LoVo (cell line): ENCODE data around the gene GFPT2.

ENCODE experiments used
- DNase-seq: peaks from one replicate; pipeline ENCODE4 v3.0.0-alpha.2; 2016; ENCODE audit warnings: low spot score

GFPT2 gene

DNA sequence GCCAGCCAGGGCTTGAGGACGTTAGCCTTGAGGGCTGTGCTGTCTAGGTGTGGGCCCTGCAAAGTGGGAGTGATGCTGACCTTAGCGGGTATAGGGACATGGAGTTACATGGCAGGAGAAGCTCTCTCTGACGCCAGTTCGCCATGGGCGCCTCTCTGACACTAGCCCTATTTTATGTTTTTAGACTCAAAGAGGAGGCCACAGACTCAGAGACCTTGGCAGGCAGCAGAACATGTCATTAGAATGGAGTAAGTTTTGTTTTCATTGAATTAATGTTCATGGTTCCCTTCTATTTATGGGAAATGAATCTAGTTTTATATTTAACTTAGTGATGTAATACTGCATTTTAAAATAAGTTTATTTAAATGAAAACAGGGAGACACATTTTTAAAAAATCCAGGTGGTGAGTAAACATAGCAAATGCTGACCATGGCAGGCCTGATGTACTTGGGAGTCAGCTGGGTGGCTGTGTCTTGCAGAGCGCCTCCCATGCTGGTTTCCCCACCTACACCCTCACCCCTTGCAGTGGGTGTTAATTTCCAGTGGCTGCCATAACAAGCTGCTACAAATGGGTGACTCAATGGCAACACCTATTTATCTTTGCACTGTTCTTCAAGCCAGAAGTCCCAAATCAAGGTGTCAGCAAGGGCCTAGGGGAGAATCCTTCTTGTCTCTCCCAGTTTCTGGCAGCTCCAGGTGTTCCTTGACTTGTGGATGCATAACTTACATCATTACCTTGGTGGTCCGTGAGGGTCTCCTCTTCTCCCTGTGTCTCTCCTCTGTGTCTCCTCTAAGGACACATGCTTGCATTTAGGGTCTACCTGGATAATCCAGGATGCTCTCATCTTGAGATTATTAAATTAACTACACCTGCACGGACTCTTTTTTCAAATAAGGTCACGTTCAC lies 25.6 kb upstream of the GFPT2 start:
- DNase-seq = no peak

DNA sequence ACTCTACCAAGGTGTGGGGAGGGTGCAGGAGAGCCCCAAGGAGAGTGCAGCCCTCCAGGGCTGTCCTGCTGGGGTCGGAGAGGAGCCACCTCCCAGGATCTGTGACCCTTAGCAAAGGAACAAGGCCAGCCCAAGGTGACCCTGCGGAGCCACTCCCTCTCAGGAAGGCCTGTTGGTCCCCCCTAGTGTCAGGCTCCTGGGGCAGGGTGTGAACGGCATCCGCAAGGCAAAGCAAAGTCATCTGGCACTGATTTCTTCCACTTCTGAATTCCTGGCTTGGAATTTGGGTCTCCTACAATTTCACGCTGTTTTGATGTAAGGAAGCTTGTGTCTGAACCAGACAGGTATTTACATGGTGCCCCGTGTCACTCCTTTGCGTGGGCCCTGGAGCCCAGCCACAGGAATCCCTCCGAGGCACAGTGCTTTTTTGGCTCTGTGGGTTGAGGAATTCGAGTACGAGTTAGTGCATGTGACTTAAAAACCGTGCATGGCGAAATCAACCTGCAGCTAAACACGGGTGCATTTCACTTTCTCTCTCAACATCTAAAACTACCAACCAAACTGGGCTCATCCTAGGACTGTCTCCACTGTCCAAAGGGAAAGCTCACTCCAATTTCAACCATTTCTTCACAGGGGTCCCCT lies 24.5 kb upstream of the GFPT2 start:
- DNase-seq = no peak

DNA sequence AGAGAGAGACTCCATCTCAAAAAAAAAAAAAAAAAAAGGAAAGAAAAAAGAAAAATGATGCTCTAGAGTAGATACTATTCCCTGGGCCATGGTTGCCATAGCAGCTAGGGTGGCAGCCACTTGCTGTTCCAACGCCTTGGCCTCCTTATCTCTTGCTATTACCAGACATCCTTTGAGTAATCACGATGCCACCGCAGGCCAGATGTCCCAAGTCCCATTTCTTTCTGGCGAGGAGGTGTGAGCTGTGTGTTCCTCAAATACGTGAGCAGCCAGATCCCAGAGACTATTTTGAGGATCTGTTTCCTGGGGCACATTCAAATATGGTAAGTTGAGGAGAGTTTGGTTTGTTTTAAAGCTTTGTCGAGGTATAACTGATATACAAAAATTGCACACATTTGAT lies 23.4 kb upstream of the GFPT2 start:
- DNase-seq = no peak

DNA sequence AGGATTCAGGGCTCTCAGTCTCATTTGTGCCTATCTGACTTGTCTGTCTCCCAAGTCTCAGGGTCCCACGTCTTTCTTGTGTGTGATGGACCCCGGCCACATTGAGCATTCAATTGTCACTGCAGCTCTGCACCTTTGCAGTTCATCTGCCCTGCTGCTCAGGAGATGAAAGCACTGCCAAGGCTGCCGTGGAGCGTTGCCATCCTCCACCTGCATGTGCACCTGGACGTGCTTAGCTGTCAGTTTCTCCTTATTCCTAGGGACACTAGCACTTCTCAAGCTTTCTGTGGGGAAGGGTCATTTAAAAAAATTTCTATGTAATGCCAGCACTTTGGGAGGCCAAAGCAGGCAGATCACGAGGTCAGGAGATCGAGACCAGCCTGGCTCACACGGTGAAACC lies 22.8 kb upstream of the GFPT2 start:
- DNase-seq = no peak

DNA sequence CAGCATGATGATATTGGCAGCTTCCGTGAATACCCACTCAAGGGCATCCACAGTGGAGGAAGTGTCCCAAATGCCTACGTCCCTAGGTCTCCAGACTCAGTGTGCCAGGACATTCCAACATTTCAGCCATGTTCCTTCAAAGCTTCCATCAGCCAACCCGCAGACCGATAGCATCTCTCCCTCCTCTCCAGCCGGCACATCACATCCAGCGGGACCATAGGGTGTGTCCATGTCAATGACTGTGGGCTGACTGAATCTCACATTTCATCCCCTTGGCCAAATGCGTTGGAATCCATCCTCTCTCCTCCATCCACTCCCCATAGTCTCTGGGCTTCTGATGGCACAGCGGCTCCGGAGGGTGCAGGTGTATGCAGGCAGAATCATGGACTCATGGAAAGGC lies 22.2 kb upstream of the GFPT2 start:
- no peak for DNase-seq

DNA sequence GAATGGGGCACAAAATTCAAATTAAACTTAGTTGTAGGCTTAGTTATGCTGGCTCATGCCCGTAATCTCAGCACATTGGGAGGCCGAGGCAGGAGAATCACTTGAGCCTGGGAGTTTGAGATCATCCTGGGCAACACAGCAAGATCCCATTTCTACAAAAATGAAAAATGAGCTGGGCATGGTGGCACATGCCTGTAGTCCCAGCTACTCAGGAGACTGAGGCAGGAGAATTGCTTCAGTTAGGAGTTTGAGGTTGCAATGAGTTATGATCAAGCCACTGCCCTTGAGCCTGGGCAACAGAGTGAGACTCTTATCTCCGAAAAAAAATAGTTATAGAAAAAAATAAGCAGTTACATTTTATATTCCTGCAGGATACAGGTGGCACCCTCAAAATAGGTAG lies 20.7 kb upstream of the GFPT2 start:
- no peak for DNase-seq

DNA sequence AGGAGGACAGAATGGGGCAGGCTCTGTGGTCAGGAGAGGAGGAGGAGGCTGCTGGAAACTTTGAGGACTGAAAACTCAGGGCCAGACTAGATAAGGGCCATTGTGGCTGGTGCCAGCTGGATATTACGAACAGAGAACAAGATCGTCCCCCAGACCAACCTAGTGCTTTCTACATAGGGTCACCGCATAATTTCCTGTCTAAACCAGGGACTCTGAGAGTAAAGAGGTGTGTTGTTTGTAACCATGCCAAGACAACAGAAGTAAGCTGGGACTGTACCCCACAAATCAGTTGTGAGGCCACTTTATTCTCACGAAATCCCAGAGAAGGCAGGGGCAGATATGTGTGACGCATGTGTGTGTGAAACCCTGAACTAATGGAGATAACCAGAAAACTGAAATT lies 20.3 kb upstream of the GFPT2 start:
- no peak for DNase-seq

DNA sequence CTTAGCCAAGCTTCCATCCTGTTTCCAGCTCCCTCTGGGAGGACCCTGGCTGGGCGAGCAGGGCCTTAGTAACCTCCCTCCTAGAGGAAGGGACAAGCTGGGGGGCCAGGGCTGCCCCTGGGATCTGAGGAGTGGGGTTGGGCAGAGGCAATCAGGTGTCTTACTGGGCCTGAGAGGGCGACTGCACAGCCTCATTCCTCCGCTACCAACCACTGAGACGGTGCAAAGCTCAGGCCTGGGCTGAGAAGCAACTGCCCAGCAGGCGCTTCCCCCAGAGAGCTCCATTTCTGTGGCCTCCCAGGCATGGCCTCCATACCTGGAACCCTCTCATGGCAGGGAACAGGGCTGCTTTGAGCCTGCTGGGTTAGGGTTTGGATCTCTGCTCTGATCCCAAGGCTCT lies 18.8 kb upstream of the GFPT2 start:
- DNase-seq = no peak

DNA sequence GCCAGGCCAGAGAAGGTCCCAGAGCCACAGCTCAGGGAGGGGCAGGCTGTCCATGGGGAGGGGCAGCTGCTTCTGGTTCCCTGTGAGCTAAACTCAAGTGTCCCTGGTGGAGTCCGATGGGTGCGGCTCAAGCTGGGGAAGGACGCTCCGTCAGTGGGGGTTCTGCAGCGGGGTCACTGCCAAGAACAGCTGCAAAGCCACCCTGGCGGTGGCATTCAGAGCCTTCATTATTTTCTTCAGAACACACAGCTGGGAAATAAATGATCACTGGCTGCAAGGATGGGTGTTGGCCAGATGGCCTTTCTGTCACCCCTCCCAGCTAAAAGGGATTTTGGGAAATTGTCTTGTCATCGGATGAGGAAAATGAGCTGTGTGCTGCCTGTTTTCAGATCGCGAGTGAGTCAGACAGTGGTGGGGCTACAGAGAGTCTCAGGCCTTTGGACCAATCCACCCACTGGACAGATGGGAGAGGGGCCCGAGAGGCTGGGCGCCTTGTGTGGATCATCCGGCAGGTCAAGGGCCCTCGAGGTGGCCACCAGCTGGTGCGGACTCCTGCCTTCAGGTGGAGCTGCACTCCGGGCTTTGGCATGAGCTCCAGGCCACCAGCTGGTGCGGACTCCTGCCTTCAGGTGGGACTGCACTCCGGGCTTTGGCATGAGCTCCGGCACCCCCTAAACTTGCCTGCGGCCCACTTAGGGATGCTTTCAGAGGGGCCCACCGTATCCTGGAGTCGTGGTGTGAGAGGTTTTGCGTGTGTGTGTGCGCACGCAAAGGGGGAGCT lies 17.9 kb upstream of the GFPT2 start:
- no peak for DNase-seq

DNA sequence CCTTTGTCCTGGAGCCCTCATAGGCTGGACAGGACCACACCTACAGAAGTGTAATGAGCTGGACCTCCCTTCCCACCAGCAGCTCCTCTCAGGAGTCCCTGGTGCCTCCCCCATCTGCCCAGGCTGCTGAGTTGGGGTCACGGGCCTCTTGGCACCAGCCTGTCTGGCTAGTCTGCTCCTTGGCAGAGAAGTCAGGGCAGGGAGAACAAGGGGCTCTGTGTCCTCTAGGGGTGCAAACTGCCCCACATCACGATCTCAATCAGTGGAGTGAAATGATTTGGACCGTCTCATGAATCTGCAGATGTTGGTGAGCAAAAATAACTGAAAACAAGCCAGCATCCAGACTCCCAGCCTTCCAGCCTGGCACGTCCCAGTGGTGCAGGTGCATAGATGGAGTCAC lies 14.9 kb upstream of the GFPT2 start:
- no peak for DNase-seq

DNA sequence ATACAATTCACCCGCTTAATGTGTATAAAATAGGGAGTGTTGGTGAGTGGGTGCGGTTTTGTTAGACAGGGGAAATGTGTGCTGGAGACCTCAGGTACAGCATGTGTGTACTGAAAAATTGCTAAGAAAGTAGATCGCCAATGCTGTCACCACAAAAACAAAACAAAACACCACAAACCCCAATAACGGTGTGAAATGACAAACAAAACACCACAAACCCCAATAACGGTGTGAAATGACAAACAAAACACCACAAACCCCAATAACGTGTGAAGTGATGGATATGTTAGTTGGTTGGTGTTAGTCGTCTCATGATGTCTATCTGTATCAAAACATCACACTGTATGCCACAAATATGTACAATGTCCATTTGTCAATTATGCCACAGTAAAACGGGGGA lies 14.2 kb upstream of the GFPT2 start:
- DNase-seq = no peak

DNA sequence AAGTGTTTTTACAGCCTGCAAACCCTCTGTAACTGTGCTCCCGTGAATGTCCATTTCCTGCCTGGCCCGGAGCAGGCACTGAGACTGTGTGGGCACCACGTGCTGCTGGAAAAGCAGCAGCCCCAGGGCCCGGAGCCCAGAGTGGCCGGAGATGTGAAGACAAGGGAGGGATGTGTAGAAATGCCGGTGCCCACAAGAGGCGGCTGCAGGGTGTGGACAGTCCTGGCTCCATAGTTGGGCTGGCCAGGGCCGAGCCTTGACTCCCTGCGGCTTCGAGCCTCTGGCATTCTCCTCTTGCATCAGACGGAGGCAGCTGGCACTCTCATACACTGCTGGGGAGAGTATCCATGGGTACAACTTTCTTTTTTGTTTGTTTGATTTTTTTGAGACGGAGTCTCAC lies 13.2 kb upstream of the GFPT2 start:
- DNase-seq = no peak

DNA sequence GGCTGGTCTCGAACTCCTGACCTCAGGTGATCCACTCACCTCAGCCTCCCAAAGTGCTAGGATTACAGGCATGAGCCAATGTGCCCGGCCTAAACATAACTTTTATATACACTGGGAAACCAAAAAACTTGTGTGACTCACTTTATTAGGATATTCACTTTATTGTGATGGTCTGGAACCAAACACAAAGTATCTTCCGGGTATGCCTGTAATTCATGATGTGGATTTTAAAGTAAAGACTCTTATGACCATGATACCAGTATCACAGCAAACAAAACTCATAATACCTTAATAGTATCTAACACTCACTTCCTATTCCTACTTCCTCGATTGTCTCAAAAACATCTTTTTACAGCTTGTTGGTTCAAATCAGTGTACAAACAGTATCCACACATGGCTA lies 12.7 kb upstream of the GFPT2 start:
- no peak for DNase-seq

DNA sequence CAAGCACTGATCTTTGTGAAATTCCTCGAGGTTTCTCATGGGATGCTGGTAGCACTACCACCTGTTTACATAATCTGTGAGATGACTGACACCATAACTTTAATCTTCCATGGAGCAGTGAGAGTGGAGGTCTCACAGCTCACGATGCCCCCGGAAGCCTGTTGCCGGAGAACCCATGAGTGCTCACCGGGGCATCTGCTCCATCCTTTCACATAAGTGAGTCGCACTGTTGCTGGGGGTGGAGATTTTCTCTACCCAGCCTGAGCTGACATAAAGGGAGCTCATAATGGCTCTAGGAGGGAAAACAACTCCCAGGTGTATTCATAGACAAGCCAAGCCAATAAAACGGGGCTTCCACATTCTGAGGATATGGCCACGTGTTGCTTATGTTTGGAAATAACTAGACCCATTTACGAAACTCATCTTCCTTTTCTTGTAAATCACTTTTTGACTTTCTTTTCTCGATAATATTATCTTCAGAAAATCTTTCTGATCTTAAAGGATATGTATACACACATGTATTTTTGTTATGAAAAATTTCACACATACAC lies 11.2 kb upstream of the GFPT2 start:
- DNase-seq = no peak

DNA sequence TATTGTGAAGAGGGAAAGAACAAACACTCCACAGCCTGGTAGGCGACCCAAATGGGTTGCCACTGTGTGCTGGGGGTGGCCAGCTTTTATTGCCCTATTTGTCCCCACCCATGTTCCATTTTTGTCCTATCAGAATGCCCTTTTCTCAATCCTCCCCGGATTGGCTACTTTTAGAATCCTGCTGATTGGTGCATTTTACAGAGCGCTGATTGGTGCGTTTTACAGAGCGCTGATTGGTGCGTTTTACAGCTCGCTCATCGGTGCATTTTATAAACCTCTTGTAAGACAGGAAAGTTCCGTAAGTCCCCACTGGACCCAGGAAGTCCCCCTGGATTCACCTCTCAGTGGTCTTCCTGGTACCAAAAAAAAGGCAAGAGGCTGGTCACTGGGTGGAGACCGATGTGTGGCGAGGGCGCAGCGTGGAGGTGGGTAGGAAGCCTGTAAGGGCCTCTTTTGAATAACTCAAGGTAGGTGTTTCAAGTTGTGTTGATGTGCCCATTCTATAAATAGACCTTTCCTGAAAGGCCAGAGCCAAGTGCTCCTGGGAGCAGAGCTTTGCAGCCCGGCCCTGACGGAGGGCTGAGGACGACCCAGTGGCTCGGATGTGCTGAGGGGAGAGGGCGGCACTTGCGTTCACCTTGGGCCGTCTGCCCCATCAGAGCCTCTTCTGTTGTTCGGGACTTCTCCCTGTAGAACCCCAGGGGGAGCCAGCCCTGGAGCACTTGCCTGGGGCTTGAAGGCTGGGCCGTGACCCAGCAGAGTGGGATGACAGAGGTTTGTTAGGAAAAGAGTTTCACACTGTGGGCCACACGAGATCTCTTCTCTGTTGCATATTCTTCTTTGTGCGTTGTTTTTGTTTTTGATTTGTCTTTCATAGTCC lies 7.2 kb upstream of the GFPT2 start:
- no peak for DNase-seq

DNA sequence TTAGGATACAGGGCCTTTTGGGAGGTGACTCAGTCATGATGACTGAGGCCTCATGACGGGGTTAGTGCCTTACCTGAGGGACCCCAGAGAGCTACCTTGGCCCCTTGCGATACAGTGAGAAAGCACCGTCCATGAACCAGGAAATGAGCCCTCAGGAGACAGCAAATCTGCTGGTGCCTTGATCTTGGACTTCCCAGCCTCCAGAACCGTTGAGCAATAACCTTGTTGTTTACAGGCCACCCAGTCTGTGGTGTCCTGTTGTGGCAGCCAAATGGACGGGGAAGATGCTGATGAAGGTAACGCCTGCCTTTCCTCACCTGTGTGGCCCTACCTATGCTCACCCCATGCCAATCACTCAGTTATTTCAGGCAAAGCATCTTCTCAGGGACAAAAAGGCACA lies 5.6 kb upstream of the GFPT2 start:
- no peak for DNase-seq

DNA sequence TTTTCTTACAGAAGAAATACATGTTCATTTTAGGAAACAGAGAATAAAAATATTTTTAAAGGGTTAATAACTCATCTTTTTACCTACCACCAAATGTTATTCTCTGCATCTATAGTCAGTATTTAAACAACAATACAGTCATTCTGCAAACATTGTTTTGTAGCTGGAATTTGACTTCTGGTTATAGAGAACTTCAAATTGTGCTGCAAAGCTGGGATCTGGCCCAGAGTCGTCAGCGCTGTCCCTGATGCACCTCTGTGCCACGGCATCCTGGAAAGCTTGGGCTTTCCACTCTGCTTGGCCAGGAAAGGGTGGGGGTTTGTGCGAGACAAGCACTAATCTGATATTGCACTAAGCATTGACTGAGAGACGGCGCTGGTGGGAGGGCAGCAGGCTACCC lies 5.0 kb upstream of the GFPT2 start:
- no peak for DNase-seq

DNA sequence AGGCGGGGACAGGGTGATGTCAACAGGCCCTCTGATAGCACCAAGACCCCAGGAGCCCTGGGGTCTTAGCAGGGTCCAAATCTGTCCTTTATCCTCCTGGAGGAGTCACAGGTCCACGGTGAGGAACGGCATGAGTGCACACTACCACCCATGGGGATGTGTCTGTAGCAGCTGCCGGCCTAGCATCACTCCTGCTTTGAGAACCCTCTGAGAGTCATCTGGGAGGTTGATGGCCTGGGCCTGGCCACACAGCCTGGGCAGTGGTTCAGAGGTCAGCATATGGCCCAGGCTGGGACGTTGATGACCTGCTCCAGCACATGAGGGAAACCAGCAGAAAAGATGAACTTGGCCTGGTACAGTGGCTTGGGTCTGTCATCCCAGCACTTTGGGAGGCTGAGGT lies 1.8 kb upstream of the GFPT2 start:
- no peak for DNase-seq

DNA sequence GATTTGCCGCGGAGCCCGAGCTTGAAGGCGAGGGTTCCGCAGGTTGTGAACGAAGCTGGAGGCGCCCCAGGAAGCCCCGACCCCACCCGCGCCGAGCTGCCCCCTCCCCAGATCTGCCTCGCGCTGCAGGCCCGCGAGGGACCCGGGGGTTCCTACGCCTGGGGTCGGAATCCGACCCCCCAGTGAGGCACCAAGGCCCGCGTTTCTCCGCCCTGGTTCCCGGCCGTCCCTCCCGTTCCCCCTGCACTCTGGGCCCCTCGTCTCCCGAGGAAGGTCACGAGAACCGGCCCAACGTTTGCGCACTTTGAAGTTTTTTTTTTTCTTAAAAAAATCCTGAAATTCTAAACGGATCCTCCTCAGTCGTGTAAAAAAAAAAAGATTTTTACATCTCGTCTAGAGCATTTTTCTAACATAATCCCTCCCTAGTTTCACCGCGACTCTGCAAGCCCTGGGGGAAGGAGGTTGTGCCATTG lies 880 bp upstream of the GFPT2 start:
- DNase-seq = no peak

DNA sequence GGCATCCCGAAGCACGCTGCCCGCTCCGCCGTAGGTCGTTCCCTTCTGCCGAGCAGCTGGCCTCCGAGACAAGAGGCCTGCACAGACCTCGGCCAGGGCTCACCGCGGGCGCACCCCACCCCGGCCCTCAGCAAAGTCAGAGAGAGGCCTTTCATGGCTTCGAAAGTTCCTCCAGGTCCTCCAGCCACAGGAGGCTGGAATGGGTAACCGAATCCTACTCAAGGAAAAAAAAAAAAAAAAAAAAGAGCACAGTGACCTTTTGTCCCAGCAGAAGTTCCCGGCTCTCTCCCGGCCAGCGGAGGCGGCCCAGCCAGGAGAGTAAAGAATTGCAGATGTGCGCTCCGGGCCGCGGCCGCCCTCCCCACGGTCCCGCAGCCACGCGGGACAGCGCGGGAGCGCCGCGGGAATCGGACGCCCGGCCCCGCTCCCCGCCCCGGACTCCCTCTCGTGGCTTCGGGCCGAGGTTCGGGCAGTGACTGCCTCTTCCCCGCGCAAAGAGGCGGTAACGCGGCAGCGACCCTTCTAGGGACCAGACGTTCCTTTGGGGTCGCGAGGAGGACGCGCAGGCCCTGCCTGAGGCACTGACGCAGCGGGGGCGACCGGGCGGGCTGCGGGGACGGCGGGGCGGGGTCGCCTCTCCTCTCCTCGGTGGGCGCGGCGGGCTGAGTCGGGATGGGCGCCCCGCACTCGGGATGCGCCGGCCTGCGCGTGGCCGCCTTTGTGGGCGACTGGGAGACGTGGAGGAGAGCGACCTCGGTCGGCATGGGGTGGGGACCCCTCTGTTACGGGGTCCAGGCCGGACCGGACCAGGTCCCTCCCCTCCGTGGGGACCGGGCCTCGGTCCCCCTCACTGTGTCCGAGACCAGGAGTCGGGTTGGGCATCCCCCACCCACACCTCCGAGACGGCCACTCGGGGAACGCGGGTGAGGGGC lies 754 bp downstream of the GFPT2 start:
- no peak for DNase-seq
